T-helper 2 cell (primary cell): Measurements from ENCODE around the gene ERN1.
A peak's percentile ranks its signal among the peaks of the same experiment; 100 is the strongest.

ENCODE experiments used
- DNase-seq, 5 experiments: peaks; one replicate each; pipeline versions ENCODE4 v3.0.0 to v3.0.0-alpha.2; 2012 to 2022

Gene ERN1

GRCh38 chr17:64056269-64057005, 73.5 kb downstream of the ERN1 start:
- DNase-seq = no peak

- no peak for DNase-seq
Observed at GRCh38 chr17:64055183-64056142, 74.5 kb downstream of the ERN1 start.

- no peak for DNase-seq
Observed at GRCh38 chr17:64054304-64054703, 75.6 kb downstream of the ERN1 start.

GRCh38 chr17:64053101-64053500, 76.8 kb downstream of the ERN1 start:
- DNase-seq = no peak

GRCh38 chr17:64051153-64051552, 78.8 kb downstream of the ERN1 start:
- DNase-seq = peak in 2 of 5 experiments; percentile 59 to 97

GRCh38 chr17:64048805-64049204, 81.1 kb downstream of the ERN1 start:
- no peak for DNase-seq

GRCh38 chr17:64045176-64045575, 84.8 kb downstream of the ERN1 start:
- DNase-seq = no peak

GRCh38 chr17:64042700-64043485, 87.1 kb downstream of the ERN1 start:
- no peak for DNase-seq

GRCh38 chr17:64041912-64042311, 88.0 kb downstream of the ERN1 start:
- DNase-seq = no peak

- DNase-seq = no peak
Observed at GRCh38 chr17:64040206-64040605, 89.7 kb downstream of the ERN1 start.

- no peak for DNase-seq
Observed at GRCh38 chr17:64039106-64039400, 90.9 kb downstream of the ERN1 start.

GRCh38 chr17:64038331-64039105, 91.4 kb downstream of the ERN1 start:
- no peak for DNase-seq

- no peak for DNase-seq
Observed at GRCh38 chr17:64037802-64038201, 92.1 kb downstream of the ERN1 start.

- no peak for DNase-seq
Observed at GRCh38 chr17:64037180-64037579, 92.8 kb downstream of the ERN1 start.

- DNase-seq = no peak
Observed at GRCh38 chr17:64036198-64036922, 93.6 kb downstream of the ERN1 start.

- no peak for DNase-seq
Observed at GRCh38 chr17:64032081-64032480, 97.9 kb downstream of the ERN1 start.

- DNase-seq = peak; percentile 39 to 82 (median 56)
Observed at GRCh38 chr17:64028874-64029464, 101.0 kb downstream of the ERN1 start.

- DNase-seq = peak; percentile 78 to 97 (median 94)
Observed at GRCh38 chr17:64025732-64026294, 104.1 kb downstream of the ERN1 start.

GRCh38 chr17:64024781-64025731, 104.9 kb downstream of the ERN1 start:
- peak in 4 of 5 experiments; percentile 25 to 91 (median 56) for DNase-seq
